GM23248 (cell line): Measurements from ENCODE around the gene EXOSC1. TPM values are rescaled to one million over a fixed set of nuclear protein-coding genes. Genes with fewer than 3 reads are reported as not detected.
A peak's percentile ranks its signal among the peaks of the same experiment; 100 is the strongest.

ENCODE experiments used
- DNase-seq: peaks from one replicate; pipeline ENCODE4 v3.0.0-alpha.2; 2015
- H2AFZ ChIP-seq: fragments of 200-600 bp; sonication (generic); 2 replicates; pipeline ENCODE4 v1.6.1; 2016; ENCODE audit warnings: antibody characterized with exemption
- H3F3A ChIP-seq: fragments of 200-600 bp; sonication (generic); 2 replicates; pipeline ENCODE4 v1.6.1; 2016; ENCODE audit warnings: mild to moderate bottlenecking, antibody characterized with exemption, mixed run types; ENCODE audit not compliant: insufficient read depth
- H3K27ac ChIP-seq: fragments of 200-600 bp; sonication (generic); 2 replicates; pipeline ENCODE4 v1.5.1; 2016; ENCODE audit warnings: mild to moderate bottlenecking
- H3K27me3 ChIP-seq: fragments of 200-600 bp; sonication (generic); replicated peaks from 2 replicates; pipeline ENCODE4 v1.6.1; 2016; ENCODE audit warnings: mild to moderate bottlenecking; ENCODE audit not compliant: insufficient read depth
- H3K36me3 ChIP-seq: fragments of 200-600 bp; sonication (generic); 2 replicates; pipeline ENCODE4 v1.6.1; 2016; ENCODE audit warnings: low read depth, mild to moderate bottlenecking
- H3K4me1 ChIP-seq: fragments of 200-600 bp; sonication (generic); 2 replicates; pipeline ENCODE4 v1.6.1; 2016; ENCODE audit warnings: mild to moderate bottlenecking; ENCODE audit not compliant: insufficient read depth
- H3K4me2 ChIP-seq: fragments of 200-600 bp; sonication (generic); one replicate; pipeline ENCODE4 v1.6.1; 2016; ENCODE audit warnings: mild to moderate bottlenecking; ENCODE audit not compliant: unreplicated experiment
- H3K4me3 ChIP-seq: fragments of 200-600 bp; sonication (generic); 2 replicates; pipeline ENCODE4 v1.5.1; 2016; ENCODE audit warnings: mild to moderate bottlenecking
- H3K79me2 ChIP-seq: fragments of 200-600 bp; sonication (generic); 2 replicates; pipeline ENCODE4 v1.6.1; 2016; ENCODE audit warnings: mild to moderate bottlenecking; ENCODE audit not compliant: insufficient read depth
- H3K9ac ChIP-seq: fragments of 200-600 bp; sonication (generic); 2 replicates; pipeline ENCODE4 v1.6.1; 2016; ENCODE audit warnings: mild to moderate bottlenecking
- H3K9me2 ChIP-seq: fragments of 200-600 bp; sonication (generic); 2 replicates; pipeline ENCODE4 v1.6.1; 2016; ENCODE audit warnings: mixed run types, mild to moderate bottlenecking, moderate library complexity; ENCODE audit not compliant: insufficient read depth
- H3K9me3 ChIP-seq: fragments of 200-600 bp; sonication (generic); one replicate; pipeline ENCODE4 v1.6.1; 2017; ENCODE audit warnings: low read depth
- H4K20me1 ChIP-seq: fragments of 200-600 bp; sonication (generic); 2 replicates; pipeline ENCODE4 v1.6.0; 2016; ENCODE audit not compliant: insufficient read depth
- EZH2 ChIP-seq: fragments of 200-600 bp; sonication (generic); IDR thresholded peaks from 2 replicates; pipeline ENCODE4 v1.6.1; 2018; ENCODE audit warnings: antibody characterized with exemption, mild to moderate bottlenecking; ENCODE audit not compliant: insufficient read depth, poor library complexity, severe bottlenecking
- EZH2phosphoT487 ChIP-seq: fragments of 200-600 bp; sonication (generic); IDR thresholded peaks from 2 replicates; pipeline ENCODE4 v1.6.1; 2018; ENCODE audit warnings: antibody characterized with exemption, moderate library complexity, mild to moderate bottlenecking, low read depth; ENCODE audit not compliant: insufficient read depth
- WGBS, 2 experiments: methylation state at CpG; one replicate each; pipeline ENCODE4 v1.1.6; 2015 to 2017; ENCODE audit warnings: low lambda C conversion rate in 2 of 2, low coverage in 1 of 2; ENCODE audit errors: missing lambda C conversion rate in 2 of 2; 5-methylcytosine and 5-hydroxymethylcytosine counted together
- in situ Hi-C: fragments of 300-500 bp; cut with MboI; formaldehyde crosslinking; loops from 2 replicates; pipeline ENCODE4 v1.15.0; 2020
- polyA plus RNA-seq: library from polyadenylated mRNA; unstranded; fragments of >200 nt; fragmentation: Nextera tagmentation; extraction: Ambion mirVana; gene quantifications from 2 replicates; pipeline ENCODE4 v1.2.1, GENCODE V29; 2016
- total RNA-seq: library from RNA; depleted of rRNA; stranded (reverse); fragments of >200 nt; shearing (Covaris generic); gene quantifications from 2 replicates; pipeline ENCODE4 v1.2.3, GENCODE V29; 2014

EXOSC1 gene
- total and polyA plus RNA-seq, 2 experiments from 2014 or later = 46.8 to 56.6 TPM

DNA sequence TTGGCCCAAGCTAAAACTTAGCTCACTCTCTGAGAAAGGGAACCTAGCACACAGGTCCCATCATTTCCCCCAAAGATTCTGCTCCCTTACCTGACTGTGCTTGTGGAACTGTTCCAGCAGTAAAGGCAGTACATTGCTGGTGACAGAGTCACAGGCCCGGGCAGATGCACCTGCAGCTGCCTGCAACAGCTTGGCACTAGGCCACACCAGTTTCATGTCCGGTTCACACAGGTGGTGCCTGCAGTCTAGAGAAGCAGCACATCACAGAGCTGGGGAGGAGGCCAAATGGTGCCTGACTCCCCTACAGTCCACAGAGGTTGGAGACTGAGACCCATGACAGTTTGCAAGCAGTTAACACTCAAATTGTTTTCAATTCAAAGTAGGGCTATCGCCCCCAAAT lies 22.4 kb upstream of the EXOSC1 start:
- Histone ChIP-seq H3K9ac (no peak overlapping the region), H3K79me2 (peaks cover 18% of the 10 kb centered on the region; the same call in 1 of the 2 replicates), H4K20me1 (0 out of 2 replicates have a peak, but pooled peaks cover 4% of the 10 kb centered on the region), H3K27ac (no peak overlapping the region), H3K9me3 (no peaks in the 10 kb centered on the region), H3F3A (peaks cover 57% of the 10 kb centered on the region), H3K9me2 (no peaks in the 10 kb centered on the region), H3K27me3 (no peaks in the 10 kb centered on the region), H3K4me2 (no peak overlapping the region), H3K4me3 (no peak overlapping the region), H2AFZ (no peak overlapping the region), H3K4me1 (peaks cover 8% of the 10 kb centered on the region; the same call in 1 of the 2 replicates), H3K36me3 (peaks cover 74% of the 10 kb centered on the region)
- no peak for DNase-seq
- TF ChIP-seq EZH2phosphoT487 (no peak), EZH2 (no peak)
- WGBS, 2 experiments = 64 to 77% methylated on average over 3 of the region's 3 CpGs
- in situ Hi-C loops = no loop called here

DNA sequence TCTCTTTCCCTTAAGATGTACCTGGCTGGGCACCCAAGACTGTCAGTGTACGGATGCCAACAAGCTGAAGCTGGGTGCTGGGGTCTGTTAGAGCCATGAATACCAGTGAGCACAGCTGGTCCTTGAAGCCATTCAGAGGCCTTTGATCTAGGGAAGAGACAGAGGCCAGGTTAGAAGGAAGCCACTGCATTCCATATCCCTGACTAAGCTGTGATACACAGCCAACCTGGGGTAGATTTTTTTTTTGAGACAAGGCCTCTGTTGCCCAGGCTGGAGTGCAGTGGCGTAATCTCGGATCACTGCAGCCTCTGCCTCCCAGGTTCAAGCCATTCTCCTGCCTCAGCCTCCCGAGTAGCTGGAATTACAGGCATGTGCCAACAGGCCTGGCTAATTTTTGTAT lies 20.9 kb upstream of the EXOSC1 start:
- WGBS, 2 experiments = 63 to 70% methylated on average over 4 of the region's 4 CpGs
- Histone ChIP-seq H3K9me2 (no peaks in the 10 kb centered on the region), H3K9ac (no peak overlapping the region), H3K4me3 (no peak overlapping the region), H3K9me3 (no peaks in the 10 kb centered on the region), H3K4me1 (peaks cover 8% of the 10 kb centered on the region; the same call in 1 of the 2 replicates), H3K27me3 (no peaks in the 10 kb centered on the region), H3K36me3 (peaks cover 65% of the 10 kb centered on the region), H3K4me2 (no peak overlapping the region), H3K79me2 (peaks cover 8% of the 10 kb centered on the region), H3K27ac (no peak overlapping the region; the same call in 1 of the 2 replicates), H2AFZ (no peak overlapping the region), H4K20me1 (0 out of 2 replicates have a peak, but pooled peaks cover 4% of the 10 kb centered on the region), H3F3A (peaks cover 66% of the 10 kb centered on the region)
- in situ Hi-C loops = no loop called here
- no peak for DNase-seq
- TF ChIP-seq EZH2 (no peak), EZH2phosphoT487 (no peak)

DNA sequence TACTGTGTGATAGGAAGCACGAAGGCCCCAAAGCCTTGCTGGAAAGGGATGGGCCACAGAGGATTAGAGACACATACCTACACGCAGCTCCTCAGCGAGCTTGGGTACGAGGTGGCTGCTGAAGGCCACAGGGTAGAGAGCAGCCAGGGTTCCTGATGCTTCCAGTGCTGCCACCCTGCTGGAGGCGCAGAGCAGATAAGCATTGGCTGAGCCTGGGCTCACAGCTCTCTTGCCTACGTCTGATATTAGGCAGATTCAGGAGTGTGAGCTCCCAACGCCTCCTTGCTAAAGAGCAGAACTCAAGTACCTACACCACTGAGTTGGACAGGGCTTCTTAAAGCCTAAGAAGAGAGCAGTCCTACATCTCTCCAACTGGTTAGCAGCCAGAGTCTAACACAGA lies 20.2 kb upstream of the EXOSC1 start:
- no peaks in the 10 kb centered on the region for H3K9me3 ChIP-seq
- DNase-seq = no peak
- in situ Hi-C loops = no loop called here
- WGBS, 2 experiments = 93 to 99% methylated on average over 7 of the region's 7 CpGs
- no peak overlapping the region for H3K9ac ChIP-seq
- peaks cover 8% of the 10 kb centered on the region; the same call in 1 of the 2 replicates for H3K4me1 ChIP-seq
- no peak for TF ChIP-seq EZH2phosphoT487
- TF ChIP-seq EZH2 = no peak
- no peaks in the 10 kb centered on the region for H3K9me2 ChIP-seq
- H3K79me2 ChIP-seq = peaks cover 3% of the 10 kb centered on the region
- no peak overlapping the region for H3K4me2 ChIP-seq
- no peak overlapping the region for H2AFZ ChIP-seq
- no peak overlapping the region for H3K27ac ChIP-seq
- peaks cover 65% of the 10 kb centered on the region for H3F3A ChIP-seq
- H4K20me1 ChIP-seq = 0 out of 2 replicates have a peak, but pooled peaks cover 4% of the 10 kb centered on the region
- peaks cover 58% of the 10 kb centered on the region for H3K36me3 ChIP-seq
- no peak overlapping the region for H3K4me3 ChIP-seq
- no peaks in the 10 kb centered on the region for H3K27me3 ChIP-seq

DNA sequence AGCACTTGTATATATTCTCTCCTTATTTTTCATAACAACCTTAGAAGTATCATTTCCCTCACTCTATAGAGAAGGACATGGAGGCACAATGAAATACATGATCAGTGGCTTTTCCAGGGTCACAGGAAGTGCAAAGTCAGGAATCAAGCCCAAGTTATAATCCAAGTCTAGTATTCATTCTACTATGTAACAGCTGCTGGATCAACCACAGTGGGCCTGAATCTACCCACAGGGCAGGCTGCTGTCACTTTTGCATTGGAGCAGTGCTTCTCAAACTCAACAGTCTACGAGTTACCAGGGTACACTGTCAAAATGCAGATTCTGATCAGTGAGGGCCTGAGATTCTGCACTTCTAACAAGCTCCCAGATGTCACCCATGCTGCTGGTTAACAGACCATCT lies 18.4 kb upstream of the EXOSC1 start:
- Histone ChIP-seq H3K27me3 (no peaks in the 10 kb centered on the region), H4K20me1 (0 out of 2 replicates have a peak, but pooled peaks cover 4% of the 10 kb centered on the region), H3K9ac (peak overlapping the region; percentile 13; the same call in 1 of the 2 replicates), H3K4me3 (no peak overlapping the region), H3K9me2 (no peaks in the 10 kb centered on the region), H3K27ac (peak overlapping the region; percentile 52), H2AFZ (no peak overlapping the region), H3K36me3 (peaks cover 56% of the 10 kb centered on the region), H3K9me3 (no peaks in the 10 kb centered on the region), H3K4me1 (peaks cover 8% of the 10 kb centered on the region; the same call in 1 of the 2 replicates), H3K4me2 (no peak overlapping the region), H3F3A (peaks cover 80% of the 10 kb centered on the region), H3K79me2 (peaks cover 3% of the 10 kb centered on the region)
- WGBS, 2 experiments = 43 to 46% methylated on average over 1 of the region's 1 CpG
- in situ Hi-C loops = no loop called here
- DNase-seq = no peak
- TF ChIP-seq EZH2phosphoT487 = no peak
- no peak for TF ChIP-seq EZH2
